CD4-positive, alpha-beta T cell (primary cell): ENCODE measurements around the gene PPP2R5D. TPM values are rescaled to one million over a fixed set of nuclear protein-coding genes. Genes with fewer than 3 reads are reported as not detected.

Experiments
- ATAC-seq: fragments of 200-7000 bp; cut with Tn5 transposase; one replicate; pipeline ENCODE4 v1.10.0; 2022; ENCODE audit warnings: mild to moderate bottlenecking; ENCODE audit not compliant: poor library complexity
- CTCF ChIA-PET: fragments of 350-600 bp; sonication (Branson Sonifier 250); formaldehyde crosslinking; loops from one replicate; lab custom pipeline; 2021; ENCODE audit warnings: antibody characterized with exemption, inconsistent platforms; lab: Charles Lee
- POLR2A ChIA-PET: fragments of 350-600 bp; sonication (Branson Sonifier 250); formaldehyde crosslinking; loops from one replicate; lab custom pipeline; 2021; ENCODE audit warnings: antibody characterized with exemption, inconsistent platforms; lab: Charles Lee
- DNase-seq, 14 experiments: peaks; one replicate each; pipeline ENCODE4 v3.0.0-alpha.2; 2013 to 2020; ENCODE audit warnings: mixed read lengths in 2 of 14
- H3K27ac ChIP-seq, 2 donors: one replicate each; pipeline versions ENCODE4 v1.5.1 to v1.7.0; 2013; ENCODE audit warnings: low read length in 2 of 2, low read depth in 1 of 2, mild to moderate bottlenecking in 1 of 2
- H3K27me3 ChIP-seq, 2 experiments: 1 replicate in 1 of 2; 2 replicates in 1 of 2; pipeline versions ENCODE4 v1.6.1 to v1.7.0; 2013; ENCODE audit warnings: low read length in 2 of 2, control low read depth in 1 of 2, mild to moderate bottlenecking in 1 of 2, moderate library complexity in 1 of 2; ENCODE audit not compliant: insufficient read depth in 2 of 2, control insufficient read depth in 1 of 2
- H3K36me3 ChIP-seq: one replicate; pipeline ENCODE4 v1.6.1; 2013; ENCODE audit warnings: low read length, control low read depth; ENCODE audit not compliant: insufficient read depth
- H3K4me1 ChIP-seq: one replicate; pipeline ENCODE4 v1.6.1; 2013; ENCODE audit warnings: low read length, control low read depth; ENCODE audit not compliant: insufficient read depth
- H3K4me3 ChIP-seq: one replicate; pipeline ENCODE4 v1.5.1; 2013; ENCODE audit warnings: mild to moderate bottlenecking, low read length, moderate library complexity
- H3K9me3 ChIP-seq, 2 experiments: 1 replicate in 1 of 2; 2 replicates in 1 of 2; pipeline versions ENCODE4 v1.6.1 to v1.7.0; 2013; ENCODE audit warnings: low read length in 2 of 2, mild to moderate bottlenecking in 2 of 2, control low read depth in 1 of 2, moderate library complexity in 1 of 2; ENCODE audit not compliant: control insufficient read depth in 1 of 2, insufficient read depth in 1 of 2
- H3K27ac Mint-ChIP-seq: one replicate; pipeline ENCODE4 v1.8.0; 2020; ENCODE audit warnings: mixed read lengths
- H3K27me3 Mint-ChIP-seq: one replicate; pipeline ENCODE4 v1.8.0; 2021; ENCODE audit warnings: mixed read lengths
- H3K36me3 Mint-ChIP-seq: one replicate; pipeline ENCODE4 v1.8.0; 2021; ENCODE audit warnings: low read depth, mixed read lengths
- H3K4me1 Mint-ChIP-seq: one replicate; pipeline ENCODE4 v1.8.0; 2021; ENCODE audit warnings: low read depth, mixed read lengths
- H3K4me3 Mint-ChIP-seq: one replicate; pipeline ENCODE4 v1.8.0; 2020; ENCODE audit warnings: mild to moderate bottlenecking, mixed read lengths
- H3K9me3 Mint-ChIP-seq: one replicate; pipeline ENCODE4 v1.8.0; 2020; ENCODE audit warnings: mixed read lengths
- intact Hi-C, 2 experiments: fragments of 100-400 bp; cut with DNase I in 1 of 2; cut with micrococcal nuclease in 1 of 2; formaldehyde crosslinking; loops; one replicate each; pipeline versions ENCODE4 v1.15.1 to v1.9.0; 2023 to 2025; cut with DNase I, micrococcal nuclease
- total RNA-seq, 174 experiments: library from RNA in 2 of 174; stranded (reverse) in 2 of 174; gene quantifications; one replicate each; pipeline ENCODE4 v1.2.3 and lab custom pipeline; 2021 to 2026
- TF ChIP-seq, protein P1 (sequence below): fragments of 200-600 bp; IDR thresholded peaks from one replicate; pipeline ENCODE4 v1.8.0; 2022; ENCODE audit warnings: antibody characterized with exemption, mild to moderate bottlenecking

Gene PPP2R5D
- total RNA-seq, 2 experiments from 2014 or later: 15.3 to 17.5 TPM

DNA sequence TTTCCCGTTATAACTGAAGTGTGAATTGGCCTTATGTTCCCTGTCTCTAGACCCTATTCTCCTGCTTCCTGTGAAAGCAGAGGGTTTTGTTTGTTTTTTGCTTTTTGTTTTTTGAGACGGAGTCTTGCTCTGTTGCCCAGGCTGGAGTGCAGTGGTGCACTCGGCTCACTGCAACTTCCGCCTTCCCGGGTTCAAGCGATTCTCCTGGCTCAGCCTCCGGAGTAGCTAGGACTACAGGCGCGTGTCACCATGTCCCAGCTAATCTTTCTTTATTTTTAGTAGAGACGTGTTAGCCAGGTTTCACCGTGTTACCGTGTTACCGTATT, 24.5 kb upstream of the PPP2R5D start:
- H3K27ac Mint-ChIP-seq: no peak overlapping the region
- H3K27me3 ChIP-seq: no peaks in the 10 kb centered on the region
- ChIA-PET CTCF (interaction anchor here (0.6 kb wide), 1 partner anchor 92 kb away, joined by 4 read pairs; no protein-coding TSS in a partner anchor), POLR2A (interaction anchor here (0.7 to 2.9 kb wide), 3 partner anchors 19 to 30 kb away, joined by 3 to 18 read pairs (median 4); partner anchors contain the start of genes PEX6 and PPP2R5D)
- H3K4me1 Mint-ChIP-seq: peaks cover 20% of the 10 kb centered on the region
- intact Hi-C loops: no loop called here
- H3K4me1 ChIP-seq: peaks cover 15% of the 10 kb centered on the region
- no peak for ATAC-seq
- H3K27me3 Mint-ChIP-seq: no peaks in the 10 kb centered on the region
- H3K4me3 ChIP-seq: peak overlapping the region; percentile 55
- no peak for DNase-seq
- H3K9me3 ChIP-seq: no peaks in the 10 kb centered on the region
- peak overlapping the region; percentile 79 for H3K4me3 Mint-ChIP-seq
- H3K36me3 ChIP-seq: peaks cover 15% of the 10 kb centered on the region
- H3K27ac ChIP-seq: no peak overlapping the region
- peaks cover 12% of the 10 kb centered on the region for H3K36me3 Mint-ChIP-seq
- TF ChIP-seq, protein P1, sequence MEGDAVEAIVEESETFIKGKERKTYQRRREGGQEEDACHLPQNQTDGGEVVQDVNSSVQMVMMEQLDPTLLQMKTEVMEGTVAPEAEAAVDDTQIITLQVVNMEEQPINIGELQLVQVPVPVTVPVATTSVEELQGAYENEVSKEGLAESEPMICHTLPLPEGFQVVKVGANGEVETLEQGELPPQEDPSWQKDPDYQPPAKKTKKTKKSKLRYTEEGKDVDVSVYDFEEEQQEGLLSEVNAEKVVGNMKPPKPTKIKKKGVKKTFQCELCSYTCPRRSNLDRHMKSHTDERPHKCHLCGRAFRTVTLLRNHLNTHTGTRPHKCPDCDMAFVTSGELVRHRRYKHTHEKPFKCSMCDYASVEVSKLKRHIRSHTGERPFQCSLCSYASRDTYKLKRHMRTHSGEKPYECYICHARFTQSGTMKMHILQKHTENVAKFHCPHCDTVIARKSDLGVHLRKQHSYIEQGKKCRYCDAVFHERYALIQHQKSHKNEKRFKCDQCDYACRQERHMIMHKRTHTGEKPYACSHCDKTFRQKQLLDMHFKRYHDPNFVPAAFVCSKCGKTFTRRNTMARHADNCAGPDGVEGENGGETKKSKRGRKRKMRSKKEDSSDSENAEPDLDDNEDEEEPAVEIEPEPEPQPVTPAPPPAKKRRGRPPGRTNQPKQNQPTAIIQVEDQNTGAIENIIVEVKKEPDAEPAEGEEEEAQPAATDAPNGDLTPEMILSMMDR: no peak
- H3K9me3 Mint-ChIP-seq: no peaks in the 10 kb centered on the region

GRCh38 chr6:42960243-42961019, 23.9 kb upstream of the PPP2R5D start, which contains the start of gene GNMT:
Gene GNMT, plus strand, starts transcription at chr6:42960754. Its CDS starts 14 bp downstream, at chr6:42960768.
- no peaks in the 10 kb centered on the region for H3K9me3 ChIP-seq
- DNase-seq (peak in 12 of 14 experiments; percentile 4 to 62 (median 32)), ATAC-seq (peak; percentile 74)
- H3K27me3 ChIP-seq: no peaks in the 10 kb centered on the region
- Mint-ChIP-seq H3K4me1 (peaks cover 20% of the 10 kb centered on the region), H3K4me3 (peak within 1 kb of the TSS; percentile 79), H3K27ac (no peak within 1 kb of the TSS), H3K9me3 (no peaks in the 10 kb centered on the region), H3K36me3 (peaks cover 17% of the 10 kb centered on the region), H3K27me3 (no peaks in the 10 kb centered on the region)
- TF ChIP-seq, protein P1: no peak
- ChIA-PET POLR2A (interaction anchor here (0.7 to 2.9 kb wide), 4 partner anchors 19 to 31 kb away, joined by 3 to 18 read pairs (median 4); partner anchors contain the start of genes CNPY3, PEX6 and PPP2R5D), CTCF (interaction anchor here (0.6 kb wide), 1 partner anchor 93 kb away, joined by 4 read pairs; no protein-coding TSS in a partner anchor)
- H3K4me3 ChIP-seq: peak within 1 kb of the TSS; percentile 55
- H3K4me1 ChIP-seq: peaks cover 15% of the 10 kb centered on the region
- intact Hi-C loops: no loop called here
- no peak within 1 kb of the TSS for H3K27ac ChIP-seq
- H3K36me3 ChIP-seq: peaks cover 17% of the 10 kb centered on the region

- intact Hi-C loops: no loop called here
- H3K4me1 Mint-ChIP-seq: peaks cover 20% of the 10 kb centered on the region
- TF ChIP-seq, protein P1: no peak
- Histone ChIP-seq H3K27me3 (no peaks in the 10 kb centered on the region), H3K27ac (no peak overlapping the region), H3K36me3 (peaks cover 19% of the 10 kb centered on the region), H3K4me1 (peaks cover 15% of the 10 kb centered on the region), H3K4me3 (peak overlapping the region; percentile 55), H3K9me3 (no peaks in the 10 kb centered on the region)
- ATAC-seq (peak; percentile 5), DNase-seq (no peak)
- ChIA-PET POLR2A (interaction anchor here (0.8 to 2.9 kb wide), 3 partner anchors 18 to 53 kb away, joined by 3 to 18 read pairs (median 5); partner anchors contain the start of genes CNPY3, KLHDC3, MEA1 and PEX6), CTCF (no interaction called here)
- H3K36me3 Mint-ChIP-seq: peaks cover 23% of the 10 kb centered on the region
- no peaks in the 10 kb centered on the region for H3K27me3 Mint-ChIP-seq
- no peaks in the 10 kb centered on the region for H3K9me3 Mint-ChIP-seq
- peak overlapping the region; percentile 79 for H3K4me3 Mint-ChIP-seq
- no peak overlapping the region for H3K27ac Mint-ChIP-seq
Observed at GRCh38 chr6:42961020-42961470, 23.3 kb upstream of the PPP2R5D start.
